Activated CD4-positive, CD25-positive, alpha-beta regulatory T cell treated with anti-CD3 and anti-CD28 coated beads, Interleukin-2, amount 50 U/mL, for 24 hours (primary cell): Measurements from ENCODE around the gene ATG10.
"Not testable (repeated sequence)": the region's sequence is repeated elsewhere in the genome, so short reads cannot be mapped to it uniquely, and the experiment has no call there.

ENCODE experiments used
- ATAC-seq, 2 donors: fragments of 150-1000 bp; cut with Tn5 transposase; one replicate each; pipeline ENCODE4 v1.10.0; 2021; ENCODE audit warnings: mild to moderate bottlenecking in 1 of 2, moderate library complexity in 1 of 2

Gene ATG10

GRCh38 chr5:81983148-81983547 lies 11.3 kb downstream of the ATG10 start:
- not testable (repeated sequence) for ATAC-seq

DNA sequence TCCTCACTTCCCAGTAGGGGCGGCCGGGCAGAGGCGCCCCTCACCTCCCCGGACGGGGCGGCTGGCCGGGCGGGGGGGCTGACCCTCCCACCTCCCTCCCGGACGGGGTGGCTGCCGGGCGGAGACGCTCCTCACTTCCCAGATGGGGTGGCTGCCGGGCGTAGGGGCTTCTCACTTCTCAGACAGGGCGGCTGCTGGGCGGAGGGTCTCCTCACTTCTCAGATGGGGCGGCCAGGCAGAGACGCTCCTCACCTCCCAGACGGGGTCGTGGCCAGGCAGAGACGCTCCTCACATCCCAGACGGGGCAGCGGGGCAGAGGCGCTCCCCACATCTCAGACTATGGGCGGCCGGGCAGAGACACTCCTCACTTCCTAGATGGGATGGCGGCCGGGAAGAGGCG lies 11.7 kb downstream of the ATG10 start:
- ATAC-seq: not testable (repeated sequence)

DNA sequence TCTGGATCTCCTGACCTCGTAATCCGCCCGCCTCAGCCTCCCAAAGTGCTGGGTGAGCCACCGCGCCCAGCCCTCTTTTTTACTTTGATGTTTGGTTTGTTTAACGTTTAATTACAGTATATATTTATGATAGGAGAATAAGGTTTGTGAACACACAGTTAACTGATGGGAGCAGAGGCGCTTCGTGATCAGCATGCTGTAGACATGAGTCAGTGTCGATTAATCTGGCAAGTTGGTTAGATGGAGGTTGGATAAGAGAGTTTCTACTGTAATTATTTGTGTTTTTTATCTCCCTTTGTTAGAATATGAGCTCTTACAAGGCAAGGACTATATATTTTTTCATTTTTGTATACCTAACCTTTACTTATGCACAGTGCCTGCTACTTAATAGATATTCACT lies 14.3 kb downstream of the ATG10 start:
- ATAC-seq: no peak

GRCh38 chr5:81989204-81989603 lies 17.4 kb downstream of the ATG10 start:
- no peak for ATAC-seq

GRCh38 chr5:81994679-81995078 lies 22.9 kb downstream of the ATG10 start:
- ATAC-seq: no peak

DNA sequence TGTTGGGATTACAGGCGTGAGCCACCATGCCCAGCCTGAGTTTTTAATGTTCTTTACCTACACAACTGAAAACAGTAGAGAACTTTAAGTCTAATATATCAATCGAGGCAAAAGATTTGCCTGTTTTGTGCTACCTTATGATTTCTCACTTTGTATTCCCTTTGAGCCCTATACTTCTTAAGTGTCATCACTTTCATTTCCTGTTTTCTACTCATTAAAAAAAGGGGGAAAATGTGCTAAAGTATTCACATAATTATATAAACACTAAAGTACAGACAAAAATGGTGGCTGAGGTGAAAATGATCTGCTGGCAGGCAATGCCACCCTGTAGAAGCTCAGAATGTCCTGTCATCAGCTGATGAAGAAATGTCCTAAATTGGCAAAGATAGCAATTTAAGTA lies 23.6 kb downstream of the ATG10 start:
- no peak for ATAC-seq

DNA sequence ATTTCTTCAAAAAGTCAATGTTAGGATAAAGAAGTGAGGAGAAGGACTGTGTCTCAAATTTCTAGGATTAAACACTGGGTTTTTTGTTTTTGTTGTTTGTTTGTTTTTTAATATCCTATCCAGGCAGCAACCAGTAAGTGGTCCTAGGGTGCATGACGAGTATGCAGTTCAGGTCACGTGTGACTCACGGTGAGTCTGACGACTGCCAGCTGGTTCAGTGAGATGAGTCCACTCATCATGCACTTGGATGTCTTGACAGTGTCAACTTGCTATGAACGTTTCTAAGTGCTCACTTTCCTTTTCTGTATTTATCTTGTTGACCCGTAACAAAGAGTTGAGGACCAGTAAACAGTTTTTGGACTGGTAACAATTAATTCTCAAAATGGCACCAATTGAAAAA lies 32.7 kb downstream of the ATG10 start:
- ATAC-seq: no peak

- ATAC-seq: not testable (repeated sequence)
Measured at GRCh38 chr5:82009869-82010268, 38.0 kb downstream of the ATG10 start.

DNA sequence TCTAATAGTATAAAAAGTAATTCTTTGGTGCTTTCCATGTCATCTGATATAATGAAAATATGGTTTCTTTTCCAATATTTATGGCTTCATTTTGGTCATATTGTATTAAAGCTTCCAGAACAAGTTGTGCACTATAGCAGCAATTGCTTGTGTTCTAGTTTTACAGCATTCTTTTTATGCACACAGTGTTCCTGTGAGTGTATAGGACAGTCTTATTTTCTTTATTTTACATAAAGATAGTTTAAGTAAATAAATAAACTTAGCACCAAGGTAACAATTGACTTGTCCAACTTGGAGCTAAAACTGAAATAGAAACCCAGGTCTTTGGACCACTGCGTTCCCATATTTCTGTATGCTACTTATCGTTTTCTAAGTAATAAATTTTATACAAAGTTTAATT lies 38.9 kb downstream of the ATG10 start:
- no peak for ATAC-seq

GRCh38 chr5:82011761-82012160 lies 39.9 kb downstream of the ATG10 start:
- ATAC-seq: no peak

DNA sequence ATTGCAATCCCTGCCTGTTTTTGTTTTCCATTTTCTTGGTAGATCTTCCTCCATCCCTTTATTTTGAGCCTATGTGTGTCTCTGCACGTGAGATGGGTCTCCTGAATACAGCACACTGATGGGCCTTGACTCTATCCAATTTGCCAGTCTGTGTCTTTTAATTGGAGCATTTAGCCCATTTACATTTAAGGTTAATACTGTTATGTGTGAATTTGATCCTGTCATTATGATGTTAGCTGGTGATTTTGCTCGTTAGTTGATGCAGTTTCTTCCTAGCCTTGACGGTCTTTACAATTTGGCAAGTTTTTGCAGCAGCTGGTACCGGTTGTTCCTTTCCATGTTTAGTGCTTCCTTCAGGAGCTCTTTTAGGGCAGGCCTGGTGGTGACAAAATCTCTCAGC lies 42.8 kb downstream of the ATG10 start:
- not testable (repeated sequence) for ATAC-seq

DNA sequence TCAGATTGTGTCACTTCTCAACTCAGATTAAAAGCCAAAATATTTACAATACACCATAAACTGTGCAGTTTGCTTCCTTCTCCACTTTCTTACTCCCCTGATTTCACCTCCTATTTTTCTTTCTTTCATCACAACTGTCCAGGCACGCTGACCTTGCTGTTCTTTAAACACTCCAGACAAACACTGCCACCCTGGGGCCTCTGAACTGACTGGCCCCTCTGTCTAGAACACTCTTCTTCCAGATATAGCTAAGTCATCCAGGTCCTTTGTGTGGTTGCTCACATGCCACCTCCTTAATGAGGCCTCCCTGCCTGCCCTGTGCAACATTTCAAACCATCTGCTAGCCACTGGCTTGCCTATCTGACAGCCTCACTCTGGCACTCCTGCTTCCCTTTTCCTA lies 46.6 kb downstream of the ATG10 start:
- ATAC-seq: no peak

DNA sequence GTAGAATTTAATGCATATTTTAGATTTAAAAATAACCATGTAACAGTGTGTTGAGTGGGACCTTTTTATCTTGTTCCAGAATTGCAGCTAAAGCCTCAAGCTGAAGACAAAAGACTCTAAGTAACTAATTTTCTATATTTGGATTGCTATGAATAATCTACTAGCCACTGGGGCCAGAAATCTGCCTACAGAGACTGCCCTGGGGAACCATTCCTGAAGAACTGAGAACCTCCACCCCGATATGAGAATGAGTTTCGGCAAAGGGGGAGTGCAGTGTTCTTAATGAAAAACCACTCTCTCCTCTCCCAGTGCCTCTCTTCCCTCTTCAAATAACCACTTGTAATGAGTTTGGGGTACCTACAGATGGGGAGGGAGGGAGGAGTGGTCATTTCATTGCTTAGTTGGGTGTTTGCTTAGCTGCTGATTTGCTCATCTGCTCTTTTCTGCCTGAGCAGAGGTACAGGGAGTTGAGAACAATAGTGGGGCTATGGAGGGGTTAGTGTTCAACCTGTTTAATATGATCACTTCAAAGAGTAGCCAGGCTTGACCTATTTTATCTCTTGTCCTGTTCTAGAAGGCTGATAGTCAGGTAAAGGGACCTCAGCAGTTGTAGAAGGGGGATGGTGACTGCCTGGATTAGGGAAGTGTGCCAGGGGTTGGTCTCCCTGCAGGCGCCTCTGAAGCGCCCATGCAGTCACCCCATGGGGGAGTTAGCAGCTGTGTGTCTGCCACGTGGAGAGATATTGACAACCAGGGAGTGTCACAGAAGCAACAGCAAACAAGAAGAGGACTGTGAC lies 47.7 kb downstream of the ATG10 start:
- ATAC-seq: no peak

GRCh38 chr5:82022499-82022898 lies 50.7 kb downstream of the ATG10 start:
- no peak for ATAC-seq

GRCh38 chr5:82023644-82024043 lies 51.8 kb downstream of the ATG10 start:
- no peak for ATAC-seq

DNA sequence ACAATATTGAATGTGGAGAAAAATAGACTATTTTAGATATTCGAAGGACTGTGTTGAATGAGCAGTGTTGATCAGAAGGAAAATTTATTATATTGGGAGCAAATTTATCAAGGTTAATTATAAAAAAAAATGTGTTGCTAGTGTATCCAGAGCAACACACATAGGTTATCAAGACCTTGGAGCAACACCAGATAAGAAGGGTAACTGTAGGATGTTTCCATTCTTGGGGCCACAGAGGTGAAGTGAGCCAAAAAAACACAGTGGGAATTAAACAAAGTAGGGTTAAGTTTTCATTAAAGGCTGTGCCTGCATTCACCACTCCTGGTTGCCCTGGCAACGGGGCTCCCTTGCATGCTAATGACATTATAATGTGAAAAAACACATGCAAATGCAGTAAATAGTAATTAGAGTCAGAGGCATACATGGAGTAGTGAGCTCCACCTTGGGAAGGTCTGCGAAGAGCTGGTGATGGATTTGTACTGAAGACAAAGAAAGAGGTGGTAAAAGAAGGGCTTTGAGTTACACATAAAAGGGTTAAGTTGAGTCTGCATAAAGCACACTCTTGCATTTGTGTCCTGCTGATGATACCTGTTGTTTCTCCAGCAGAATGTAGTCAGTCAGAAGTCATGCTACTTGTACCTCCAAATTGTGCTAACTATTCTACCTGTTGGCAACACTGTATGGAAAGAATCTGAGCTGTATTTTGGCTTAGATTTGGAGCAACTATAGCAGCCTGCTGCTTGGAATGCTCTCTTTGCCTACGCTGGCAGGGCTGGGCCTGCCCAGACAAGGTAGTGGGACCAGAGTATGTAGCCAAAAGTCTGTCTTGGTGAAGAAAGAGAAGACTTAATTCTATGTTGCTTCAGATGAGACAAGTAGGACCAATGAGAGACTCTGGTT lies 59.6 kb downstream of the ATG10 start:
- no peak for ATAC-seq

- not testable (repeated sequence) for ATAC-seq
Measured at GRCh38 chr5:82042894-82043293, 71.1 kb downstream of the ATG10 start.

- ATAC-seq: no peak
Measured at GRCh38 chr5:82044010-82044409, 72.2 kb downstream of the ATG10 start.

DNA sequence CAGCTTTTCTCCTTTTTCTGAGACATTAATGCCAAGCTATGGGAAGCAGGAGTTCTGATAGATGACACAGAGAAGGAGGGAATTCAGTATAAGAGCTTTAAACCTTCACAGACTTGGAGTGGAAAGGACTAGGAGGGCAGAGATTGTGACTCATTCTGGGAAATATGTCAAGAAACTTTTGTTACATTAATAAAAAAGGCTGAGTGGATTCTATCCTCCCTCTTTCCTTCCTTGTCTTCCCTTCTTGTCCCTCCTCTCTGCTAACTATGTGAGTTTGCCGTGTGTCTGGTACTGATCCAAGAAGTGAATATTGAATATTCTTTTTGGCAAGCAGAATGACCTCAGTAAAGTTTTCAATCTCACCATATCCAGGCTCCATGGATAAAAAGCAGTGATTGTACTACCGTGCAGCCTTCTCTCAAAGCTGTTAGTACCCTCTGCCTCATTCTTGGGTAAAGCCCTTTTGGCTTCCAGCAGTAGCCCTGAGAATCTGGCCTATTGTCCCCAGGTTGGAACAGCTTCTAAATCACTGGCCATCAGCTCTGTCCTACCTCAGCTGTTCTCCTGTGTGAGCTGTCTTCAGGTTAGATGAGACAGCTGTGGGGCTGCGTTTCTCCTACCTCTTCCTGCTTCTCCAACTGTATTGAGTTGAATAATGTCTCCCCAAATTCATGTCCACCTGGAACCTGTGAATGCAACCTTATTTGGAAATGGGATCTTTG lies 73.9 kb downstream of the ATG10 start:
- no peak for ATAC-seq

GRCh38 chr5:82046276-82046647 lies 74.4 kb downstream of the ATG10 start:
- ATAC-seq: no peak

GRCh38 chr5:82050955-82051354 lies 79.1 kb downstream of the ATG10 start:
- no peak for ATAC-seq

- no peak for ATAC-seq
Measured at GRCh38 chr5:82054004-82054710, 82.3 kb downstream of the ATG10 start.

GRCh38 chr5:82057051-82057450 lies 85.2 kb downstream of the ATG10 start:
- ATAC-seq: no peak
